ENCODE measurements around the gene MINDY4. TPM values are rescaled to one million over a fixed set of nuclear protein-coding genes. Genes with fewer than 3 reads are reported as not detected.

The MINDY4 gene
- total and polyA plus RNA-seq, 2 of the 4 experiments (the other 2 are of a cell fraction): 1.8 to 3.6 TPM

- H2BK20ac ChIP-seq (ENCODE audit: low read depth, low read length): no peak overlapping the region
- no TSS peak for BruUV-seq (replicated peaks)
- H3K79me1 ChIP-seq (ENCODE audit: low read depth in 1 of 2, low read length in 2 of 2): no peaks in the 10 kb centered on the region
- ChIA-PET POLR2A (ENCODE audit: unreplicated experiment) (interaction anchor here (0.6 kb wide), 1 partner anchor 13 kb away, joined by 4 read pairs; no protein-coding TSS in a partner anchor), CTCF (interaction anchor here (0.5 to 1.0 kb wide), 3 partner anchors 174 to 632 kb away, joined by 3 read pairs; no protein-coding TSS in a partner anchor)
- no peak overlapping the region; the same call in 1 of the 2 replicates for H2AK5ac ChIP-seq (ENCODE audit: low read depth, low read length)
- DNase-seq (peak; percentile 34), ATAC-seq (ENCODE audit: low read depth) (peak; percentile 50)
- H3K9ac ChIP-seq (ENCODE audit: low read depth, low read length): no peak overlapping the region
- H3K4me2 ChIP-seq (ENCODE audit: low read depth, low read length): no peak overlapping the region; the same call in 1 of the 2 replicates
- no peak overlapping the region for H4K91ac ChIP-seq (ENCODE audit: insufficient read depth, low read depth, low read length)
- no peak overlapping the region for H2BK5ac ChIP-seq (ENCODE audit: low read depth, low read length, poor library complexity, severe bottlenecking)
- no peak overlapping the region for H4K5ac ChIP-seq (ENCODE audit: low read depth, low read length)
- no peak overlapping the region for H2BK120ac ChIP-seq (ENCODE audit: low read depth, low read length)
- H3K56ac ChIP-seq (ENCODE audit: extremely low read depth, insufficient read depth, low read length): no peak overlapping the region
- 0 out of 2 replicates have a peak, but pooled peaks cover 2% of the 10 kb centered on the region for H3K27me3 ChIP-seq (ENCODE audit: control insufficient read depth, insufficient read depth, low read length)
- no peak for TF ChIP-seq CHD1 (IDR thresholded peaks at IDR 0.05; ENCODE audit: low read depth, low read length)
- TF ChIP-seq MAFK (IDR thresholded peaks at IDR 0.05; ENCODE audit: low read depth, low read length): no peak
- no peak for TF ChIP-seq CTCF (conservative IDR thresholded peaks at IDR 0.05; ENCODE audit: low read depth, low read length)
- no peak for TF ChIP-seq SMC3 (IDR thresholded peaks at IDR 0.05; ENCODE audit: low read depth, low read length)
- no peak for TF ChIP-seq ELK1 (IDR thresholded peaks at IDR 0.05; ENCODE audit: borderline replicate concordance, low read depth, low read length)
- TF ChIP-seq POLR2A (IDR thresholded peaks at IDR 0.05; ENCODE audit: low read depth, low read length): no peak
- TF ChIP-seq CEBPB (IDR thresholded peaks at IDR 0.05; ENCODE audit: low read depth, low read length): no peak
- no peak for TF ChIP-seq FOS (IDR thresholded peaks at IDR 0.05; ENCODE audit: low read depth, low read length)
- no peak for TF ChIP-seq NFE2L2 (IDR thresholded peaks at IDR 0.05; ENCODE audit: low read depth, low read length)
- no peak for TF ChIP-seq RFX5 (IDR thresholded peaks at IDR 0.05; ENCODE audit: low read depth, low read length)
- TF ChIP-seq MXI1 (IDR thresholded peaks at IDR 0.05; ENCODE audit: borderline replicate concordance, low read depth, low read length): no peak
- no peak for TF ChIP-seq RAD21 (IDR thresholded peaks at IDR 0.05; ENCODE audit: low read length)
- no peak for TF ChIP-seq BHLHE40 (IDR thresholded peaks at IDR 0.05; ENCODE audit: low read depth, low read length)
- no peak for TF ChIP-seq MAZ (IDR thresholded peaks at IDR 0.05; ENCODE audit: borderline replicate concordance, low read depth, low read length)
- intact Hi-C loops (cut with micrococcal nuclease): no loop called here
- no peak overlapping the region for H3K4me3 ChIP-seq (ENCODE audit: insufficient read depth, low read depth, low read length)
- H3K4me1 ChIP-seq (ENCODE audit: control insufficient read depth, insufficient read depth, low read length): peaks cover 12% of the 10 kb centered on the region; the same call in 1 of the 2 replicates
- no peaks in the 10 kb centered on the region; the same call in 1 of the 2 replicates for H3K9me1 ChIP-seq (ENCODE audit: insufficient read depth, low read length)
- H3K4ac ChIP-seq (ENCODE audit: low read depth, low read length): no peak overlapping the region
- no peak overlapping the region for H3K18ac ChIP-seq (ENCODE audit: low read depth, low read length)
- 0 out of 2 replicates have a peak, but pooled peaks cover 2% of the 10 kb centered on the region for H3K9me3 ChIP-seq (ENCODE audit: control insufficient read depth, insufficient read depth, low read length)
- no peak overlapping the region for H3K23ac ChIP-seq (ENCODE audit: low read depth, low read length)
- WGBS, 2 experiments (ENCODE audit: extremely low coverage in 2 of 2, insufficient read length in 1 of 2): no CpG with 5 or more reads among the region's 6 CpGs
- H3K27ac ChIP-seq (ENCODE audit: insufficient read depth, low read length): peak overlapping the region; percentile 24; the same call in 1 of the 2 replicates
- H2BK15ac ChIP-seq (ENCODE audit: low read depth, low read length): no peak overlapping the region
- H3K14ac ChIP-seq (replicated peaks; ENCODE audit: low read depth, low read length): no peak overlapping the region
- no peak overlapping the region for H2AK9ac ChIP-seq (replicated peaks; ENCODE audit: low read depth, low read length, poor library complexity)
- dilution Hi-C loops (cut with HindIII; ENCODE audit: low sequenced_read_pairs, unreplicated experiment): no loop called here
- no peak overlapping the region for H2AFZ ChIP-seq (replicated peaks; ENCODE audit: low read length, poor library complexity)
- no peaks in the 10 kb centered on the region for H3K36me3 ChIP-seq (ENCODE audit: control insufficient read depth, insufficient read depth, low read length)
- no peaks in the 10 kb centered on the region for H4K20me1 ChIP-seq (ENCODE audit: insufficient read depth, low read length)
- in situ Hi-C loops (cut with MboI; ENCODE audit: low sequenced_read_pairs): no loop called here
- no peak overlapping the region for H4K8ac ChIP-seq (ENCODE audit: low read depth in 2 of 2, low read length in 2 of 2)
These were observed 6.9 kb upstream of the MINDY4 start for GRCh38 chr7:30764030-30764975.

Measured in IMR-90 (cell line).